Suprapubic skin (tissue), 4 donors: Measurements from ENCODE around the gene RNGTT. TPM values are rescaled to one million over a fixed set of nuclear protein-coding genes. Genes with fewer than 3 reads are reported as not detected.

Source experiments
- DNase-seq, 2 donors: peaks; one replicate each; pipeline ENCODE4 v3.0.0-alpha.2; 2019; ENCODE audit warnings: low spot score in 2 of 2
- H3K27ac ChIP-seq: fragments of 200-600 bp; sonication (generic); one replicate; pipeline ENCODE4 v1.5.1; 2019
- H3K27me3 ChIP-seq: fragments of 200-600 bp; sonication (generic); one replicate; pipeline ENCODE4 v1.5.1; 2019
- H3K36me3 ChIP-seq: fragments of 200-600 bp; sonication (generic); one replicate; pipeline ENCODE4 v1.5.1; 2019
- H3K4me1 ChIP-seq: fragments of 200-600 bp; sonication (generic); one replicate; pipeline ENCODE4 v1.5.1; 2019
- H3K4me3 ChIP-seq: fragments of 200-600 bp; sonication (generic); one replicate; pipeline ENCODE4 v1.5.1; 2019; ENCODE audit warnings: mild to moderate bottlenecking
- H3K9me3 ChIP-seq: fragments of 200-600 bp; sonication (generic); one replicate; pipeline ENCODE4 v1.5.1; 2019
- EP300 ChIP-seq: sonication (generic); formaldehyde crosslinking; IDR thresholded peaks from one replicate; pipeline ENCODE4 v1.6.1; 2017; ENCODE audit warnings: antibody characterized with exemption
- POLR2A ChIP-seq, 2 donors: fragments of 450-650 bp; IDR thresholded peaks; one replicate each; pipeline ENCODE4 v1.6.1; 2017; ENCODE audit warnings: antibody characterized with exemption in 2 of 2, mild to moderate bottlenecking in 2 of 2, moderate library complexity in 2 of 2
- POLR2AphosphoS5 ChIP-seq, 3 donors: sonication (generic); formaldehyde crosslinking; IDR thresholded peaks; one replicate each; pipeline ENCODE4 v1.6.1; 2017; ENCODE audit warnings: antibody characterized with exemption in 3 of 3
- WGBS: methylation state at CpG from one replicate; pipeline ENCODE4 v1.1.5; 2018; 5-methylcytosine and 5-hydroxymethylcytosine counted together
- total RNA-seq, 4 donors: library from RNA; depleted of rRNA; stranded (reverse); fragments of >200 nt; gene quantifications; one replicate each; pipeline ENCODE4 v1.1.0, GENCODE V29; 2016
- TF ChIP-seq, protein P1 (sequence below), 2 donors: fragments of 200-600 bp in 1 of 2; fragments of 450-650 bp in 1 of 2; sonication (generic) in 1 of 2; IDR thresholded peaks; one replicate each; pipeline ENCODE4 v1.5.1; 2016 to 2019; ENCODE audit warnings: antibody characterized with exemption in 2 of 2, mild to moderate bottlenecking in 1 of 2, moderate library complexity in 1 of 2

The RNGTT gene
- total RNA-seq, 4 donors from 2014 or later, result 8.6 to 13.6 (median 11.6) TPM

DNA sequence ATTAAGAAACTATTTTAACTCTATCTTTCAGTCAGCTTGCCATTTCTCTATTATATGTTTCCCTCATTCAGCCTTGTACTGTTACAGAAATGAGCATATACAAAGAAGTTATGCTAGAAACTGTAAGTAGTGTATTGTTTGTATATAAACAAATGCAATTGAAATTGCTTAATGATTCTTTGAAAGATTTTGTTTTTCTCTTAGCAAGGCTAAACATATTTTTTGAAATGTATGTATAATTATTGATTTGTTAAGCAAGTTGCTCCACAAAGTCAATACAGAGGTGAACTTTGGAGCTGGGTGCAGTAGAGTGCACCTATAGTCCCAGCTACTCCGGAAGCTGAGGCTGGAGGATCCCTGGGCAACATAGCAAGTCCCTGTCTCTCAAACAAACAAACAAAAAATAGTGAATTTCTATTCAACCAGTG is 253.6 kb downstream of the RNGTT start:
- DNase-seq, result no peak
- no peaks in the 10 kb centered on the region for H3K9me3 ChIP-seq
- H3K36me3 ChIP-seq, result no peaks in the 10 kb centered on the region
- 100% methylated on average over 1 of the region's 1 CpG for WGBS
- H3K4me1 ChIP-seq, result no peaks in the 10 kb centered on the region
- TF ChIP-seq, protein P1, sequence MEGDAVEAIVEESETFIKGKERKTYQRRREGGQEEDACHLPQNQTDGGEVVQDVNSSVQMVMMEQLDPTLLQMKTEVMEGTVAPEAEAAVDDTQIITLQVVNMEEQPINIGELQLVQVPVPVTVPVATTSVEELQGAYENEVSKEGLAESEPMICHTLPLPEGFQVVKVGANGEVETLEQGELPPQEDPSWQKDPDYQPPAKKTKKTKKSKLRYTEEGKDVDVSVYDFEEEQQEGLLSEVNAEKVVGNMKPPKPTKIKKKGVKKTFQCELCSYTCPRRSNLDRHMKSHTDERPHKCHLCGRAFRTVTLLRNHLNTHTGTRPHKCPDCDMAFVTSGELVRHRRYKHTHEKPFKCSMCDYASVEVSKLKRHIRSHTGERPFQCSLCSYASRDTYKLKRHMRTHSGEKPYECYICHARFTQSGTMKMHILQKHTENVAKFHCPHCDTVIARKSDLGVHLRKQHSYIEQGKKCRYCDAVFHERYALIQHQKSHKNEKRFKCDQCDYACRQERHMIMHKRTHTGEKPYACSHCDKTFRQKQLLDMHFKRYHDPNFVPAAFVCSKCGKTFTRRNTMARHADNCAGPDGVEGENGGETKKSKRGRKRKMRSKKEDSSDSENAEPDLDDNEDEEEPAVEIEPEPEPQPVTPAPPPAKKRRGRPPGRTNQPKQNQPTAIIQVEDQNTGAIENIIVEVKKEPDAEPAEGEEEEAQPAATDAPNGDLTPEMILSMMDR (IDR thresholded peaks at IDR 0.05), result no peak
- TF ChIP-seq POLR2A (IDR thresholded peaks at IDR 0.05), result no peak
- no peak for TF ChIP-seq POLR2AphosphoS5 (IDR thresholded peaks at IDR 0.05)
- TF ChIP-seq EP300, result no peak
- H3K27me3 ChIP-seq, result no peaks in the 10 kb centered on the region
- no peak overlapping the region for H3K4me3 ChIP-seq
- H3K27ac ChIP-seq, result no peak overlapping the region

DNA sequence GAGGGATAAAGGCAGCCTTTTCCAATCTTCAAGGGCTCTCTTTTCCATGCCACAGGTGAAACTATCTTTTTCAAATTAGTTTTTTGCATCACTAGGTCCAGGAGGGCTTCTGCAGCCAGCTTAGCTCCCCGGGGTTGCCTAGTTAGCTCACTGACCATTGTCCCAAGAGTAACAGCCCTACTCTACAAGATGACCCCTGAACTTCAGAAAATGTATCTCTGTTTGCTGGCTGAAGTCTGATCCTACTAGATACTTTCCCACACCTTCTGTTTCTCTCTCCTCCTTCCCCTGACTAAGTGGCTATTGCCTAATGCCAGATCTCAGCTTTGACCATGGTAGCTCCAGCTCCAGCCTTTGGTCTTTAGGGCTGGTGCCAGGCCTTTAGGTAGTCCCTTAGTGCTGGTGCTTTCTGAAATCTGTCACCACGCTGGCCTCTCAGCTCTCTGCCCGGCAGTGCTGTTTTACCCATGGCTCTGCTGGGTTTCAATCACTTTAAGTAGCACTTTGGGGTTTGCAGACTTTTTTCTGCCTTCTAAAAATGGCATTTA is 255.1 kb downstream of the RNGTT start:
- H3K4me1 ChIP-seq, result no peaks in the 10 kb centered on the region

DNA sequence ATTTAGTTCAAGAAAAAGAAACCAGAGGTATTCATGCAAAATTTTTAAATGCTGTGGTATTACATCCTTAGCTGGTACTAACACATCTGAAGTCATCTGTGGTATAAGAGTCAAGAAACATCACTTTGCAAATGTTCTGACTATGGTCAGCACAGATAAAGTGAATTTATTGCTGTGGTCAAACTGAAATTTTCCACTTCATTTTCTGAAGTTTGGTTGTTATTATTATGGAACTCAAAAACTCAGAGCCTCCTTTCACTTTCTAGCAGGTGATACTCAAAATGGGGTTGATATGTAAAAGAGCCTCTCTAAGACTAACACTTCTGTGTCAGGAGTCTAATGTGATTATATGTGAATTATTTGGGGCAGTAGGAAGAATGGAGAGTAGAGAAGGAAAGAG is 257.8 kb downstream of the RNGTT start:
- H3K27ac ChIP-seq, result no peak overlapping the region
- no peaks in the 10 kb centered on the region for H3K4me1 ChIP-seq
- DNase-seq, result no peak
- H3K36me3 ChIP-seq, result no peaks in the 10 kb centered on the region
- no peaks in the 10 kb centered on the region for H3K27me3 ChIP-seq
- no peak for TF ChIP-seq EP300
- TF ChIP-seq, protein P1 (IDR thresholded peaks at IDR 0.05), result no peak
- TF ChIP-seq POLR2A (IDR thresholded peaks at IDR 0.05), result no peak
- no peak for TF ChIP-seq POLR2AphosphoS5 (IDR thresholded peaks at IDR 0.05)
- no peak overlapping the region for H3K4me3 ChIP-seq
- no peaks in the 10 kb centered on the region for H3K9me3 ChIP-seq

More for the DNA sequence above, 255.1 kb downstream of the RNGTT start:
- no peaks in the 10 kb centered on the region for H3K36me3 ChIP-seq
- 91% methylated on average over 3 of the region's 3 CpGs for WGBS
- H3K4me3 ChIP-seq, result no peak overlapping the region
- no peaks in the 10 kb centered on the region for H3K27me3 ChIP-seq
- H3K27ac ChIP-seq, result no peak overlapping the region
- H3K9me3 ChIP-seq, result no peaks in the 10 kb centered on the region
- DNase-seq, result no peak
- TF ChIP-seq POLR2A (IDR thresholded peaks at IDR 0.05), result no peak
- no peak for TF ChIP-seq POLR2AphosphoS5 (IDR thresholded peaks at IDR 0.05)
- TF ChIP-seq, protein P1 (IDR thresholded peaks at IDR 0.05), result no peak
- TF ChIP-seq EP300, result no peak

DNA sequence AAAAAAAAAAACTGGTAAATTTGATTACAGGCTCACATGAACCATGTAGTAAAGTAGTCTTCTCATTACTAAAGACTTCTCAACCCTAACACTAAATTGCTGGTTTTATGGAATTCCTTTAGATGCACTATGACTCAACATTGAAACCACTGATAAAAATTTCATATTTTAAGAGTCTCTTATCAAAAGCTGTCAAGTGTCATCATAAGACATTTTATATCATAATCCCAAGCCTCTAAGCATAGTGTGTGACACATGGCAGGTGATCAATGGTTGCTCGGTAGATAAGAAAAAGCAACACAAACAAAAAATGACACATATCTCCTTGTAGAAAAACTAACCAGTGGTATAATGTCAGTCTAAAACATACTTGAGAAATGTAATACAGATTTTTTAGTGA is 258.4 kb downstream of the RNGTT start:
- 89% methylated on average over 1 of the region's 1 CpG for WGBS
- Histone ChIP-seq H3K36me3 (no peaks in the 10 kb centered on the region), H3K9me3 (no peaks in the 10 kb centered on the region), H3K4me3 (no peak overlapping the region), H3K27ac (no peak overlapping the region), H3K4me1 (no peaks in the 10 kb centered on the region), H3K27me3 (no peaks in the 10 kb centered on the region)
- TF ChIP-seq POLR2AphosphoS5 (IDR thresholded peaks at IDR 0.05) (no peak), POLR2A (IDR thresholded peaks at IDR 0.05) (no peak)
- TF ChIP-seq, protein P1 (IDR thresholded peaks at IDR 0.05), result no peak
- DNase-seq, result no peak

DNA sequence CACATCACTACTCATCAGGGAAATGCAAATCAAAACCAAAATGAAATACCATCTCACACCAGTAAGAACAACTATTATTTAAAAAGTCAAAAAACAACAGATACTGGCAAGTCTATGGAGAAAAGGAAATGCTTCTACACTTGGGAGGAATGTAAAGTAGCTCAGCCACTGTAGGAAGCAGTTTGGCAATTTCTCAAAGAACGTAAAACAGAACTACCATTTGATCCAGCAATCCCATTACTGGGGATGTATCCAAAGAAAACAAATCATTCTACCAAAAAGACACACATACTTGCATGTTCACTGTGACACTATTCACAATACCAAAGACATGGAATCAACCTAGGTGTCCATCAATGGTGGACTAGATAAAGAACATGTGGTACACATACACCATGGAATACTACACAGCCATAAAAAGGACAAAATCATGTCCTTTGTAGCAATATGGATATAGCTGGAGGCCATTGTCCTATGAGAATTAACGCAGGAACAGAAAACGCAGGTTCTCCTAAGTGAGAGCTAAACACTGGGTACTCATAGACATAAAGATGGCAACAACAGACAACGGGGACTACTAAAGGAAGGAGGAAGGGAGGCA is 260.4 kb downstream of the RNGTT start:
- no peak overlapping the region for H3K27ac ChIP-seq
- no peaks in the 10 kb centered on the region for H3K9me3 ChIP-seq
- H3K27me3 ChIP-seq, result no peaks in the 10 kb centered on the region
- WGBS, result 93% methylated on average over 4 of the region's 4 CpGs
- no peak for DNase-seq
- H3K4me1 ChIP-seq, result no peaks in the 10 kb centered on the region
- TF ChIP-seq POLR2A (IDR thresholded peaks at IDR 0.05), result no peak
- TF ChIP-seq EP300, result no peak
- TF ChIP-seq POLR2AphosphoS5 (IDR thresholded peaks at IDR 0.05), result no peak
- TF ChIP-seq, protein P1 (IDR thresholded peaks at IDR 0.05), result no peak
- H3K36me3 ChIP-seq, result no peaks in the 10 kb centered on the region
- H3K4me3 ChIP-seq, result no peak overlapping the region
